GM18861 (cell line): ENCODE measurements around the gene ZBTB22.
A peak's percentile ranks its signal among the peaks of the same experiment; 100 is the strongest.

Experiments used
- ATAC-seq: cut with Tn5 transposase; IDR thresholded peaks from one replicate; pipeline ENCODE4 v1.9.1; 2021; ENCODE audit not compliant: unreplicated experiment

Gene ZBTB22

DNA sequence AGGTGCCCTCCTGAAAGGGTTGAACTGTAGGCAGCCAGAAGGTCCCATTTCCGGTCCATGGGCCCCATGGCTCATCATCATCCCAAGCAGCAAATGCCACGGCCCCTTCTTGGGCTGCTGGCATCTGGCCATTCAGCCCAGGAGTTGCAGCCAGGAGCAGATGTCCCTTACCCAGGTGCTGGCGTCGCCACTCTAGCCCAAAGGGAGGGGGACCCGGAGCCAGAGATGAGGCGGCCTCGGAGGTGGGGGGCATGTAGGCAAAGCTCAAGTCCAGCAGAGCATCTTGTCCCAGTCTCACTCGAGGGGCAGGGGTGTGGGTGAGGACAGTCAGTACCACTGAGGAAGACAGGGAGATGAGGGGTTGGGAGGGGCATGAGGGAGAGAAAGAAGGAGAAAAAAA lies 12.5 kb downstream of the ZBTB22 start:
- no peak for ATAC-seq

DNA sequence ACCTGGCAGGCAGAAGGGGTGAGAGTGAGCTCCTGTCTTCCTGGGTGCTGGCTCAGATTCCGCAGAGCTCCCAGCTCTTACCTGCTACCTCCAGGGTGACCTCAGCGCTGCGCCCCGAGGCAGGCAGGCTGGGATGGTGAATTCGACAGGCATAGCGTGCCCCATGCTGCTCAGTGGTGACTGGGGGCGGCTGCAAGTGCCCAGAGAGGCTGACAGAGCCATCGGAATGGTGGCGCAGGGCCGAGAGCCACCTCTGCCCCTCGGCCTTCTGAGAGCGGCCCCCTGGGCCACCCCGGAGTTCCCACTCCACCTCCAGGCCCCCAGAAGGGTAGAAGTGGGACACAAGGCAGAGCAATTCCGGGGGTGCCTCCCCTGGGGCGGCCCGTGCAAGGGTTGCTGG lies 13.3 kb downstream of the ZBTB22 start:
- no peak for ATAC-seq

DNA sequence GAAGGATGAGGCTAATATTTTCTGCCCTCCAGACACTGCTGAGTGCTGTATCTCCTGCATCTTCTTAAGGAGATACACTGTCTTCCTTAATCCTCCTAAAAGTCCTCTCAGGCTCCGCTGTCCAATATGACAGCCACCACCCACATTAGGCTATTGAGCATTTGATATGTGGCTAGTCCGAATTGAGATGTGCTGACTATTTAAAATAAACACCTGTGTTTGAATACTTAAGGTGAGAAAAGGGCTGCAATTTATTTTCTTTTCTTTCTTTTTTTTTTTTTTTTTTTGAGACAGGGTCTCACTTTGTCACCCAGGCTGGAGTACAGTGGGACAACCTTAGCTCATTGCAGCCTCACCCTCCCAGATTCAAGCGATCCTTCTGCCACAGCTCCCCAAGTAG lies 15.7 kb downstream of the ZBTB22 start:
- no peak for ATAC-seq

DNA sequence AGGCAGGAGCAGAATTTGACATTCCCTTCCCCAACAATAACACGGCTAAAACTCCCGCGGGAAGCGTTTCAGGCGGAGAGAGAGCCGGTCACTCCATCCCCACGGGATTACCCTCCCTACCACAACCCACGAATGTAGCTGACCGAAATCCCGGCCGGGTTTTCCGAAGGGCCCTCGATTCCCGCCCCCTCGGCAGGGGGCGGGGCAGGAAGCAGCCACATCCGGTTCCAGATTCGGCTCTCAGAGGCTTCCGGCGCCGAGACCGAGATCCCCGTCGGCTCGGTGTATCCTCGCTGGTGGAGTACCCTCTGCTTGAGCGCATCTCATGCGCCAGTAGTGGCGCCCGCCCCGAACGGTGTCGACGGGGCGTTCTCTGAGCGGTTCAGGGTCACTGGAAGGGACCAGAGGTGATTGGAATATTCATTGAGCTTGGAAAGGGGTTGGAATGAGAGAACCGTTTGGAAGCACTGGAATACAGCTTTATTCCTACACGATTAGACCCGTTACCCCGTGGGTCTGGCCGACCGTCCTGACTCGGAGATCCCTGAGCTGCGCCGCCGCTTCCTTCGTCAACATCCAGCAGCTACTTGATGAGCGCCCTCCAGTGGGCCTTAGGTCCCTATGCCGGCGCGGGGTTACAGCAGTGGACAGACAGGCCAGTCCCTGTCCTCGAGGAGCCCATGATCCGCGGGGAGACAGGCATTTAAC lies 18.2 kb downstream of the ZBTB22 start:
- ATAC-seq: peak; percentile 72

DNA sequence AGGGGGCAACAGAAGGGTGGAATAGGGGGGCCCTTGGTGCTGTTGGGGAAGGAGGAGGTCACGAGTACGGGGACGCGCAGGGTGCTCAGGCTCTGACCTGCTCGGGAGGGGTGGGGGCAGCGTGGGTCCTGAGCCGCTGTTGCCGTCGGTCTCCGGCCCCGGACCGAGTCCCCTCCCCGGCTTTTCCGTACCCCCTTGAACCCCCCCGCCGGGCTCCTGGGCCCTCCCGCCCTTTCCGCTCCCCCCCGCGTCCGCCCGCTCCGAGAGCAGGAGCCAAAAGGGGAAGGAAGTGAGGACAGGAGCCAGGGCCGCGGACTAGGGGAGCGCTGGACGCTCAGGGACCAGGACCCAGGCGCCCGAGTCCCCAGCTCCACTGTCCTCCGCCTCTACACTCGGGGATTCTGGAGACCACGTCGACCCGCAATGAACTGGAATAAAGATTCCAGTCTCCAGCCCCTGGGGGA lies 18.7 kb downstream of the ZBTB22 start, which contains the start of gene RGL2:
Gene RGL2 (minus strand): TSS at position 170 of the 464 bp plus-strand sequence. CDS start 332 bp downstream, outside the sequence.
- ATAC-seq: peak; percentile 5

DNA sequence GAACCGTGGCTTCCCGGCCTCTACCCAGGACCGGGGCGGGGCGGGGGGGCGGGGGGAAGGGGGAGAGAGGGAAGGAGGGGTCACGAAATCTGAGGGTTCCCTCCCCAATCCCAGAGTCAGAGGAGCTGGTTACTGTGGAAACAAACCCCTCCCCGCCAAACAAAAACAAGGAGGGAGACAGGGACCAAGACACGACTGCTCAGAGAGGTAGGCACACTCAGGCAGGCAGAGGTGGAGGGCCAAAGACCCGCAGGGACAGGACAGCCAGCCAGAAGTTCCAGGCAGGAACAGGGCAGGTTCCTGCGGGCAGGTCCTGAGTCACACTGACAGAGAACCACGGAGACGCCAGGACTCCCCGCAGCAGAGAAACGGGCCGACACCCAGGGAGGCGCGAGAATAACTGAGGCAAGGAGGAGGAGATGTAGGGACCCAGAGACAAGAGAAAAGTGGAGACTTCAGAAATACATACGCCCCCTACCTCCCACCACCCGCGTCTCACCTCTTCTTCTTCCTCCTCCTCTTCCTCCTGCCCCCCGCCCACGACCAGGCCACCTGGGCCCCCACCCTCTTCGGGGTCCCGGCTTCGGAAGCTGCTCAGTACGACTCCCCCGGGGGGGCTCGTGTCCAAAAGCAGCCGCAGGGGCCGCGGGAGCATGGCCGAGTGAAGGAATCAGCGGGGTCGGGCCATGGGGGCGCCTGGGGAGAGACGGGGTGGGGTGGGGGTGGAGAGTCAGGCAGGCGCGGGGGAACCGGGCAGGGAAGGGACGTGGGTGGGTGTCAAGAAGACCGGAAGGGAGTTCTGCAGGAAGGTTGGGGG lies 19.4 kb downstream of the ZBTB22 start:
- no peak for ATAC-seq

DNA sequence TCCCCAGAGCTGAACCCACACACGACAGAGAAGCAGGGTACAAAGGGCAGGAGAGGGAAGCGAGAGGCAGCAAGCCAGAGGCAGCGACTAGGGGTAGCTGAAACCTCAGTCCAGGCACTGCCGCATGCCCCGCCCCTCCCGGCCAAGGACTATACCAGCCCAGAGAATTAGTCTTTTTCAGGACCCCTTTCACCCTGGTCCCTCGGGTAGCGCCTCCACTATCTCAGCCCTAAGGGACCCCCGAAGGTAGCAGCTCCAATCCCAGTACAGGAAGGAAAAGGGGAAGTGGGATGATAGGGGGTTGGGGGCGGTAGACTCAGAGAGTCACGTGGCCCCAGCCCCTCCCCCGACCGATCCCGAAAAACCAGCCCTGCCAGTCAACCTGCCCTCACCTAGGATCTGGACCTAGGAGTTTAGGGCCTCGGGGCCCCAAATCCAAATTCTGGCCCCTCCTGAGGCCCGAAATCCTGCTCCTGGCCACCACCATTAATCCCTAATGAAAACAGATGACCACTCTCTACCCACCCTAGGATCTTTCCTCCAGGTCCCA lies 20.1 kb downstream of the ZBTB22 start:
- no peak for ATAC-seq

DNA sequence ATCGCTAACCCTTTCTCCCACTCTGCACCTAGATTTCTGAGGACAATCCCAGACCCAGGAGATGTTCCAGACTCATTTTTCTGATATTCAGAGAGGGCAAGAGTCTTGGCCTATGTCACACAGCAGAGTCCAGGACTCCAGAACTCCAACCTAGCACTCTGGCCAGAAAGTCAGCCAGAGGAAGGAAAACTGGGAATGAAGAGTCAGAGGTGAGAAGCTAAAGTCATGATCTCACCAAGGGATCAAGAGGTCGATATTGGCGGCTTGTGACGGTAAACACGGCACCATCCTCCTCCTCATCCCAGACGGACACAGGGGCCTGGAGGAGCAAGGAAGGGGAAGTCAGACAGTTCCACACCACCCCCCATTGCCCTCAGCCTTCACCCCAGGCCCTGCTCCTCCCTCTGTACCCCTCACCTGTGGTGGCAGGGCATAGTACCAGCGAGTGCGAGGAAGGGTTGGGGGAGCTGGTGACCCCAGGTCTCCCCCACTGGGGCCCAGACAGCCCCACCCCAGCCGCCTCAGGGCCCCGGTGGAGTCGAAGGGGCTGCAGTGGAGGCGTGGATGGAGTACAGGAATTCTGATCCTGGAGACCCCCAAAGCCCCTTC lies 20.6 kb downstream of the ZBTB22 start:
- ATAC-seq: no peak

DNA sequence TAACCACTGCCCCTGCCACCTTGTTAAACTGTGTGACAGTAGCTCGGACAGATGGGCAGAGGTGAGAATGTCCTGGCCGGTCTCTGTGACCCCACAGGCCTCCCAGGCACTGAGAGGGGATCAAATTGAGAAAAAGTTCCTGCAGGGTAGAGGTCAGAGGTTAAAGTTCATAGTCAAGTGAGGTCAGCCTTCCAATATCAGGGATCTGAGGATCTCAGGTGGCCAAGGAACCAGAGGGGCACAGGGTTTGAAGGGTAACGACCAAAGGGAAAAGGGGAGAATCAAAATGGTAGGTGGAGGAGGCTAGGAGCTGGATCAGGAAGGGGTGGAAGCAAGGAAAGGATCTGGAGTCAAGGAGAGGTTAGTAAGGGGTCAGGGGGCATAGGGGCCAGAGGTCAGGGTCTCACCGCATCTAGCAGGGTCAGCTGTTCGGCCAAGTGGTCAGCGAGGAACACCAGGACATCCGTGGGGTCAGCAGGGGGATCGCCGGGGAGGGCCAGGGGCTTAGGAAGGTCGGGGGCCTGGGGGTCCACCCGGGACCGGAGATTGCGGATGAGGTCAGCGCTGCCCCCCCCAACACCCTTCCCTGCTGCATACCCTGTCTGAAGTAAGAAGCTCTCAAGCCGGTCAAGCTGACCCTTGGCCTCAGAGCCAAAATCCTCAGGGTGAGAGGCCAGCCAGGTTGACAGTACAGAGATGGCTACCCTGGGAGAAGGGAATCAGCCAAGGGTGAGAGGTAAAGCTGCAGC lies 21.7 kb downstream of the ZBTB22 start:
- ATAC-seq: no peak

DNA sequence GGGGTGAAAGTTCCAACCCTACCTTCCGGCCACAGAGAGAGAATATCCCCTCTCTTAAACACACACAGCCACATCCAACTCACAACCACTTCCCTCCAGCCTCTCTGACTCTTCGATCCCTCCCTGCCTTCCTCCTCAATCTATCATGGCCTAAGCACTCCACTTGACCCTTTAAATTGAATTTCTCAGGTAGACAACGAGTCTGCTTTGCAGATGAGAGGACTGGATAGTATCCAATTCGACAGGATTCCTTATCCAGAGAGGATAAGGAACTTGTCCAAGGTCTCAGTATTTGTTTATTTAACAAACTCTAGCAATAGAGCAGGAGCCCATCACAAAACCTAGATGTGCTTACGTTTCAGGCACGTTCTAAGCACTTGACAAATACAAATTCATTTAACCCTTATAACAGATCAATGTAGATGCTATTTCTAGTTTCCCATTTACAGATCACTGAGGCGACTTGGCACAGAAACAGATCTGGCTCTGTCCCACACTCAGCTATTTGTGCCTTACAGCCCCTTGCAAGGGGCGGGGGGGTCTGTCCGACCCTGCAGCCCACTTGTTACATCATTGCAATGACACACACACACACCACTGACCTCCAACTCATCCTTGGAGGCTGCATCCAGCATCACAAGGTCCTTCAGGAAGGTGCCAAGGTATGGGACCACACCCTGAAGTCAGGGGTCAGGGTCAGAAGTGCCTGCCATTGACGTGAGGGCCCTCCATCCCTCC lies 23.3 kb downstream of the ZBTB22 start:
- ATAC-seq: no peak

DNA sequence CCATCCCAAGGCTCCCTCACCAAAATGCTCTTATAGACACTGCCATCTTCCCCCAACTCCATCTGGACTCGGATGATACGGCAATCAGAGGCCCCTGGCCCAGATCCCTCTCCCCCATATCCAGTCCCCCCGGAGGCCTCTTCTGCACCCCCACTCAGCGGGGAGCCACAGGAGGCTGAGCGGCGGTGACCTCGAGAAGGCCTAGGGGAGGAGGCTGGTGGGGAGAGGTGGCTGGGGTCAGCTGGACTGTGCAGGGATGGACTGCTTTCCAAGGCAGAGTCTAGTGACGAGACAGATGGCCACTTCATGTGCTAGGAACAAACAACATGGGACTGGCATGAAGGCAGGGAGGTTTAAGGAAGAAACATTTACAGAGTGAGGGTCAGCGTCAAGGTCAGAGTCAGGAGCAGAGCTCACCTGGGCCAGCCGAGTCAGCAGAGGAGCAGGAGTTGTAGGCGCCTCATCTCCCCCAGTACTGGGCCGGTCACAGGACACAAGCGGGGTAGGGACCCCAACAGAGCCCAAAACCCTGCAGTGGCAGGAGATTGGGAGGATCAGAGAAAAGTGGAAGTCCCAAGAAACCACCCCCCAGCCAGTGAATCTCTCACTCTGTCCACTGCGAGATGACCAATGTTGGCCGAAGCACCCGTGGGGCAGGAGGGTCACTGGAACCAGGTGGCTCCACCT lies 24.4 kb downstream of the ZBTB22 start:
- no peak for ATAC-seq

DNA sequence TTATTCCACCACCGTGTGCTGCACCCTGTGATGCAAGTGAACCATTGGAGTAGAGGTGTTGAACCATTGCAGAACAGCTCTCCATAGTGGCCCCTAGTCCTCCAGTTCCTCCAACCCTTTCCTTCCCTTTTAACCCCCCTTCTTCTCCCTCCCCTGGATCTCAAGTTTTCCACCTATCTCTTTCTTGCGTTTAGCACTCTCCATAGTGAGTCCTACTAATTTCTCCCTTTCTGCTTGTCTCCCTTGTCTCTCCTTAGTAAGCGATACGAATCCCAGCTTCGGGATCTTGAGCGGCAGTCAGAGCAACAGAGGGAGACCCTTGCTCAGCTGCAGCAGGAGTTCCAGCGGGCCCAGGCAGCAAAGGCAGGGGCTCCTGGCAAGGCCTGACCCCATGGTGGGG lies 27.1 kb downstream of the ZBTB22 start:
- no peak for ATAC-seq

DNA sequence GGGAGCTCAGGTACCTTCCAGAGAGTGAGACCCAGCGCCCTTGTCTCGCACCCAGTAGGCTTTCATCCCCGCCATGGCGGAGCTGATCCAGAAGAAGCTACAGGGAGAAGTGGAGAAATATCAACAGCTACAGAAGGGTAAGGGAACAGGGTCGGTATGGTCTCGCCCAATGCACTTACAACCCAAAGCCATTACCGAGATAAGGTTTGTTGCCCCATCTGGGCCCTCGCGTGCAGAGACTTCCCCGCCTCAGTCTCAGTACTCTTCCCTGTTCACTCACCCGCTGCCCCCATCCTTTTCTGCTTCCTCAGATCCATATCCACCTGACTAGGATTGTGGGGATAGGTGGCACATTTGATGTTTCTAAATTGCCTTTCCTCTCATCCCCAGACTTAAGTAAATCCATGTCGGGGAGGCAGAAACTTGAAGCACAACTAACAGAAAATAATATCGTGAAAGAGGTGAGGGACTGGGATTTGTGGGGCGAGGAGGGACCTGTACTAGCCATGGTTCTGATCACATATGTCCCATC lies 27.7 kb downstream of the ZBTB22 start:
- peak; percentile 17 for ATAC-seq

DNA sequence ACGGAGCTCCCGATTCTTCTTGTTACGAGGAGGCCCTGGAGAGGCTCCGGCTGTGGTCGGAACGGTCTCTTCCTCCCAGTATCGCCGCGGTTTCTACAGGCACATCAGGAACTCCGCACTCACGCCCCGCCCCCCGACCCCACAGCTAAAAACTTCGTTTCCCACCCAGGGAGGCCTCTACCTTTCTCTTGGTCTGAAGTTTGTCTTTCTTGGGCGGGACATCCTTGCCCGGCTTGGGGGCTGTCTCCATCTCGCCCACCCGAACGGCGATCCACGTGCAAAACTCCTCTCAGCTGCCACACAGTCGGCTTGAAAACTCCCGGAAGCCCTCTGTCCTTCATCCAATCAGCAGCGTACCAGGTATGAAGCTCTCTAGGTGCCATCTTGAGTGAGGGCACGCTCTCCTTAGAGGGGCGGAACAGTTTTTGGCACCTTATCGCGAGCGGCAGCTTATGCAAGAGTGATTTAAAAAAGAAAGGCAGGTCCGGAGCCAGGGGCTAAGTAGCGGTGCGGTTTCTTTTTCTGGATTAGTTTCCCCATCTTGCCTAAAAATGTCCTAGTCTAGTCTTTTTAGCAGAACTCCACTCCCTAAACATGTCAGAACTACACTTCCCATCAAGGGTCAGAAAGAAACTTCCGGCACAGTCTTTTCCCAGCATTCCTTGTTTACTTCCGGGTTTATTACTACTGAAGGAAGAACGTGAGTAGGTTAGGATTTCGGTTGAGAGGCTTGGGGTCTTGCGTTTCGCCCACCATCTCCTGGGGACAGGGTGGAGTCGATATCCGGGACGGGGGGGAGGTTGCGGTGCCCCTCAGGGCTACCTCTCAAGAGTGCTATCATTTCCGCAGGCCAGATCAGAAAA lies 28.4 kb downstream of the ZBTB22 start, which contains the start of the genes PFDN6 and WDR46:
Gene PFDN6 (plus strand): TSS at position 681 of the 863 bp plus-strand sequence. CDS start 256 bp downstream, outside the sequence.
Gene WDR46 (minus strand): TSS at position 319 of the 863 bp plus-strand sequence. CDS start 69 bp downstream, at position 250.
- ATAC-seq: peak; percentile 76

DNA sequence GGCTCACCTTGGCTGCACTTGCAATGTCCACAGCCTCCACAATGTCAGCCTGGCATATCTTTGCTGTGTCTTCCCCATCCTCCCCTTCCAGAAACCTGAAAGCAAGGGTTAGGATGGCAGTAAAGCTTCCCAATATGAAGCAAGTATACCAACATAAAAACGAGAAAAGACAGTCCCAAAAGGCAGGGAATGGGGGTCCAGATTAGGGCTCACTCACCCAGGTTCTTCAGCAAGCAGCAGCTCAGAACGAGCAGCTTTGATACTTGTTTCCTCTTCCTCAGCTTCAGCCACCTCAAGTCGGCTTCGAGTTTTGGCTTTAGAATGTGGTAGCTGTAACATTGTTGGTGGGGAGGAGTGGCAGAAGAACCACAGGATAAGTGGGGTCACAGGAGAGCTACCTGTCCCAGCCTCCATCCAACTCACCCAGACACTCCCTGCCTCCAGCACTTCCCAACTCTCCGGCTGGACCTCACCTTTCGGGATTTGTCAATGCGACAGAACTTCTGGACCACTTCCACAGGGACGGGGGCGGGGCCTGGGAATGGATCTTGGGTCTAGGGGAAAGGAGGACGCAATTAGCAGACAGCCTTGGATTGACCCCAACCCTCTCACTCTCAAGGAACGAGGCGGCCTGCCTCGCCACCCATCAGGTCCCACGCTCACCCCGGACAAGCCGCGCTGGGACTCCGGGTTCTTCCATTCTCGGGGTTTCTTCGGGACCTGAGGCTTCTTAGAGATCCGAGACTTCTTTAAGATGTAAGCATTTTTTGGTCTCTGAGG lies 29.2 kb downstream of the ZBTB22 start:
- ATAC-seq: no peak

DNA sequence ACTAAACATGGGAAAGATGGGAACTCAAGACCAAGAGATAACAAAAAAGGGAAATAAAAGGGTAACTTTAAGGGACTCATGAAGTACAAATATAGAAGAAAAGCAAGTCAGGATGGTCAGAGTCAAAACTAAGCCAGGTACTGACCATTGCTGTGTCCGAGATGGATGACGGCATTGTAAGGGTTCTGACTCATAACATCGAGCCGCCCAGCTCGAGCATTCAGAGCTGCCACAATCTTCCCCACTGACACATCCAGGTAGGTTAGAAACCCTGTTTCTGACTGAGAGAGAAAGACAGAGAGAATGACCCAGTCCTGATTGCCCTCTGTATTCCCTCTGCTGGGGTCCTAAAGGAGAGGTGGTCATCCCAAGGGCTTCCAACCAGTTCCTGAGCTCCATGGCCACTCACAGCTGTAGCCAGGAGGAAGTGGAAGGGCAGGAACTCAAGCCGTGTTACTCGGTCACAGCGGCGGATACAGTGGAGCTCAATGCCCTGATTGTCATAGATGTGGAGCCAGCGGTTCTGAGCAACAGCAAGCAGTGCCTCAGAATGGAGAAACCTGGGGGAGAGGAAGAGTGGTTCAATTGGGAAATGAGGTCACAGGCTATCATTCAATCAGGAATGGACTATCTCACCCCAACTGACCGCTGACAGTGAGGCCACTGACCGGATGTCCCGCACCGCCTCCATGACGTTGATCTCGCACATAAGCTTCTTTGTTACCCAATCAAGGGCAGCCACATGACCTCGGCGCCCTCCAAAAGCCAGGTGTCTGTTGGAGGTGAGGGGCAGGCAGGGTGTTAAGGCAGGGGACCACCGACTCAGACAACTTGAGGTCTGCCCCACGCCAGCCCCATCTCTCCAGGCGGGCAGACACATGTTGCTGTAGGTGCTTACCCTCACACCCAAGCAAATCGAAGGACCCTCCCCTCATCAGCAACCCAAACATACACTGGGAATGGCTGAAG lies 30.3 kb downstream of the ZBTB22 start:
- no peak for ATAC-seq
